RWPE1 (cell line): ENCODE measurements around the gene PEBP1.

Experiments
- CTCF ChIA-PET: fragments of 350-600 bp; sonication (Branson Sonifier 250); formaldehyde crosslinking; extraction: SDS; loops from one replicate; lab custom pipeline; 2021; lab: Yijun Ruan, JAX
- POLR2A ChIA-PET: fragments of 400-600 bp; formaldehyde crosslinking; extraction: SDS; loops from one replicate; lab custom pipeline; 2020; ENCODE audit warnings: antibody characterized with exemption; ENCODE audit not compliant: low non-redundant PET; lab: Yijun Ruan, JAX
- DNase-seq: peaks from one replicate; pipeline ENCODE4 v3.0.0; 2012; ENCODE audit warnings: low spot score
- H3K27ac ChIP-seq: fragments of 450-650 bp; 2 replicates; pipeline ENCODE4 v1.5.1; 2017
- TF ChIP-seq, protein P1 (sequence below): fragments of 450-650 bp; conservative IDR thresholded peaks from 2 replicates; pipeline ENCODE4 v1.5.1; 2017; ENCODE audit warnings: low read depth, mild to moderate bottlenecking

The PEBP1 gene

DNA sequence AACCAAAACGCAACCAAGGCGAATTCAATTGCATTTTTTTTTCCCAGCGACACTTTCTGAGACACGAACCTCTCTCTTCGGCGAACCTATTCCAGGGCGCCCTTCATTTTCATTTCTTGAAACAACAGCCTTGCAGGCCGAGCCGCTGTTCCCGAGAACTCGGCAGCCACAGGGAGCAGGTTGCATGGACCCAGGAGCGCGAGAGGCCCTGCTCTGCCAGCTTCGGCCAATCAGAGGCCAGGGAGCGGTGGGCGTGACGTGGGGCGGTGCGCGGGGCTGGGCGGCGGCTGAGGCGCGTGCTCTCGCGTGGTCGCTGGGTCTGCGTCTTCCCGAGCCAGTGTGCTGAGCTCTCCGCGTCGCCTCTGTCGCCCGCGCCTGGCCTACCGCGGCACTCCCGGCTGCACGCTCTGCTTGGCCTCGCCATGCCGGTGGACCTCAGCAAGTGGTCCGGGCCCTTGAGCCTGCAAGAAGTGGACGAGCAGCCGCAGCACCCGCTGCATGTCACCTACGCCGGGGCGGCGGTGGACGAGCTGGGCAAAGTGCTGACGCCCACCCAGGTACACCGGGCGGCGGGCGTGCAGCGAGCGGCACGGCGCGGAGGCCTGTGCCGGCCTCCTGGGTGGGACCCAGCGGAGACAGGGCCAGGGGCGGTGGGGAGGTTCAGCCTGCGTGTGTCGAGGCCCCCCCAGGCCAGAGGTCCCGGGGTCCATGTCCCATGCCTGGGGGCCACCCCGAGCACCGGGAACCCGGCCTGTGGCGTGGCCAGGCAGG lies at the start of gene PEBP1:
TSS of gene PEBP1 (plus strand) at position 337 of the 771 bp plus-strand sequence. CDS start at position 423, 86 bp downstream.
- peak within 1 kb of the TSS; percentile 73 for H3K27ac ChIP-seq
- peak; percentile 94 for DNase-seq
- ChIA-PET POLR2A (interaction anchor here (0.8 kb wide), 1 partner anchor 238 kb away, joined by 3 read pairs; no protein-coding TSS in a partner anchor), CTCF (interaction anchor here (0.5 to 1.8 kb wide), 4 partner anchors 15 to 1533 kb away, joined by 4 to 11 read pairs (median 6); partner anchors contain the start of gene SUDS3)
- TF ChIP-seq, protein P1, sequence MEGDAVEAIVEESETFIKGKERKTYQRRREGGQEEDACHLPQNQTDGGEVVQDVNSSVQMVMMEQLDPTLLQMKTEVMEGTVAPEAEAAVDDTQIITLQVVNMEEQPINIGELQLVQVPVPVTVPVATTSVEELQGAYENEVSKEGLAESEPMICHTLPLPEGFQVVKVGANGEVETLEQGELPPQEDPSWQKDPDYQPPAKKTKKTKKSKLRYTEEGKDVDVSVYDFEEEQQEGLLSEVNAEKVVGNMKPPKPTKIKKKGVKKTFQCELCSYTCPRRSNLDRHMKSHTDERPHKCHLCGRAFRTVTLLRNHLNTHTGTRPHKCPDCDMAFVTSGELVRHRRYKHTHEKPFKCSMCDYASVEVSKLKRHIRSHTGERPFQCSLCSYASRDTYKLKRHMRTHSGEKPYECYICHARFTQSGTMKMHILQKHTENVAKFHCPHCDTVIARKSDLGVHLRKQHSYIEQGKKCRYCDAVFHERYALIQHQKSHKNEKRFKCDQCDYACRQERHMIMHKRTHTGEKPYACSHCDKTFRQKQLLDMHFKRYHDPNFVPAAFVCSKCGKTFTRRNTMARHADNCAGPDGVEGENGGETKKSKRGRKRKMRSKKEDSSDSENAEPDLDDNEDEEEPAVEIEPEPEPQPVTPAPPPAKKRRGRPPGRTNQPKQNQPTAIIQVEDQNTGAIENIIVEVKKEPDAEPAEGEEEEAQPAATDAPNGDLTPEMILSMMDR: no peak

- CTCF ChIA-PET: no interaction called here
- POLR2A ChIA-PET: no interaction called here
- H3K27ac ChIP-seq: no peak overlapping the region
- DNase-seq: no peak
- TF ChIP-seq, protein P1: no peak
Observed at GRCh38 chr12:118089782-118090181, 46.1 kb upstream of the PEBP1 start.

- DNase-seq: no peak
- H3K27ac ChIP-seq: no peak overlapping the region
- TF ChIP-seq, protein P1: no peak
- ChIA-PET POLR2A (no interaction called here), CTCF (no interaction called here)
Observed at GRCh38 chr12:118094039-118094438, 41.9 kb upstream of the PEBP1 start.

DNA sequence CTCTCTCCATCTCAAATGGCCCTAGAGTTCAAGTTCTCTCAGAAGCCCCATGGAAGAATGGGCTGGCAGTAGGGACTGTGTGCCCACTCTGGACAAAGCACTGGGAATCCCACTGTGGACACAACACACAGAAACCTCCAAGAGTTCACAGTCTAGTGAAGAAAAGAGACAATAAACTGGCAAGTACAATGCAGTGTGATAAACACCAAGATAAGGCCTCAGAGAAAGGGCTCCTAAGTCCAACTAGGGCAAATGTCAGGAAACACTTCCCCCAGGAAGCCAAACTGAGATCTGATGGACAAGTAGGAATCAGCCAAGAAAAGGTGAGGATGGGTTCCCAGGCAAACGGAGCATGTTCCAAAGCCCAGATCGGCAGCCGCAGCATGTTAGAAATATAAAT lies 37.5 kb upstream of the PEBP1 start:
- POLR2A ChIA-PET: no interaction called here
- no peak for DNase-seq
- TF ChIP-seq, protein P1: no peak
- H3K27ac ChIP-seq: no peak overlapping the region
- CTCF ChIA-PET: no interaction called here

- H3K27ac ChIP-seq: no peak overlapping the region
- ChIA-PET POLR2A (no interaction called here), CTCF (no interaction called here)
- TF ChIP-seq, protein P1: no peak
- peak; percentile 23 for DNase-seq
Observed at GRCh38 chr12:118098911-118099671, 36.8 kb upstream of the PEBP1 start.

- no peak overlapping the region for H3K27ac ChIP-seq
- TF ChIP-seq, protein P1: no peak
- no peak for DNase-seq
- ChIA-PET POLR2A (no interaction called here), CTCF (interaction anchor here (0.9 kb wide), 1 partner anchor 706 kb away, joined by 3 read pairs; no protein-coding TSS in a partner anchor)
Observed at GRCh38 chr12:118101051-118101450, 34.9 kb upstream of the PEBP1 start.
